Progenitor cell of endocrine pancreas (in vitro differentiated cells): Measurements from ENCODE around the gene PCARE. TPM values are rescaled to one million over a fixed set of nuclear protein-coding genes. Genes with fewer than 3 reads are reported as not detected.

Experiments used
- DNase-seq: peaks from one replicate; pipeline ENCODE4 v3.0.0; 2021; ENCODE audit warnings: low spot score; ENCODE audit not compliant: unreplicated experiment
- H3K27ac Mint-ChIP-seq: 2 replicates; pipeline ENCODE4 v1.8.0; 2021; ENCODE audit warnings: mild to moderate bottlenecking, moderate library complexity, mixed read lengths
- H3K27me3 Mint-ChIP-seq: 2 replicates; pipeline ENCODE4 v1.8.0; 2021; ENCODE audit warnings: mixed read lengths
- H3K36me3 Mint-ChIP-seq: 2 replicates; pipeline ENCODE4 v1.8.0; 2022; ENCODE audit warnings: mixed read lengths; ENCODE audit not compliant: insufficient read depth
- H3K4me1 Mint-ChIP-seq: 2 replicates; pipeline ENCODE4 v1.8.0; 2021; ENCODE audit warnings: low read depth, mixed read lengths
- H3K4me3 Mint-ChIP-seq: 2 replicates; pipeline ENCODE4 v1.8.0; 2021; ENCODE audit warnings: low read depth, mild to moderate bottlenecking, moderate library complexity, mixed read lengths
- H3K9me3 Mint-ChIP-seq: 2 replicates; pipeline ENCODE4 v1.8.0; 2021; ENCODE audit warnings: low read depth, mixed read lengths
- total RNA-seq: library from RNA; stranded (reverse); gene quantifications from 2 replicates; pipeline ENCODE4 v1.2.1, GENCODE V29; 2021
- TF ChIP-seq, protein P1 (sequence below): fragments of 200-600 bp; sonication (generic); IDR thresholded peaks from one replicate; pipeline ENCODE4 v1.5.0; 2021; ENCODE audit warnings: antibody characterized with exemption, mild to moderate bottlenecking; ENCODE audit not compliant: unreplicated experiment

PCARE gene
- total RNA-seq, 1 donor from 2014 or later, result not detected

- H3K27me3 Mint-ChIP-seq, result no peaks in the 10 kb centered on the region
- no peaks in the 10 kb centered on the region for H3K36me3 Mint-ChIP-seq
- TF ChIP-seq, protein P1, sequence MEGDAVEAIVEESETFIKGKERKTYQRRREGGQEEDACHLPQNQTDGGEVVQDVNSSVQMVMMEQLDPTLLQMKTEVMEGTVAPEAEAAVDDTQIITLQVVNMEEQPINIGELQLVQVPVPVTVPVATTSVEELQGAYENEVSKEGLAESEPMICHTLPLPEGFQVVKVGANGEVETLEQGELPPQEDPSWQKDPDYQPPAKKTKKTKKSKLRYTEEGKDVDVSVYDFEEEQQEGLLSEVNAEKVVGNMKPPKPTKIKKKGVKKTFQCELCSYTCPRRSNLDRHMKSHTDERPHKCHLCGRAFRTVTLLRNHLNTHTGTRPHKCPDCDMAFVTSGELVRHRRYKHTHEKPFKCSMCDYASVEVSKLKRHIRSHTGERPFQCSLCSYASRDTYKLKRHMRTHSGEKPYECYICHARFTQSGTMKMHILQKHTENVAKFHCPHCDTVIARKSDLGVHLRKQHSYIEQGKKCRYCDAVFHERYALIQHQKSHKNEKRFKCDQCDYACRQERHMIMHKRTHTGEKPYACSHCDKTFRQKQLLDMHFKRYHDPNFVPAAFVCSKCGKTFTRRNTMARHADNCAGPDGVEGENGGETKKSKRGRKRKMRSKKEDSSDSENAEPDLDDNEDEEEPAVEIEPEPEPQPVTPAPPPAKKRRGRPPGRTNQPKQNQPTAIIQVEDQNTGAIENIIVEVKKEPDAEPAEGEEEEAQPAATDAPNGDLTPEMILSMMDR, result no peak
- no peak for DNase-seq
- H3K4me1 Mint-ChIP-seq, result peaks cover 13% of the 10 kb centered on the region
- no peak overlapping the region for H3K4me3 Mint-ChIP-seq
- H3K9me3 Mint-ChIP-seq, result no peaks in the 10 kb centered on the region
- no peak overlapping the region for H3K27ac Mint-ChIP-seq
Observed at GRCh38 chr2:29046321-29046720, 28.0 kb downstream of the PCARE start.

DNA sequence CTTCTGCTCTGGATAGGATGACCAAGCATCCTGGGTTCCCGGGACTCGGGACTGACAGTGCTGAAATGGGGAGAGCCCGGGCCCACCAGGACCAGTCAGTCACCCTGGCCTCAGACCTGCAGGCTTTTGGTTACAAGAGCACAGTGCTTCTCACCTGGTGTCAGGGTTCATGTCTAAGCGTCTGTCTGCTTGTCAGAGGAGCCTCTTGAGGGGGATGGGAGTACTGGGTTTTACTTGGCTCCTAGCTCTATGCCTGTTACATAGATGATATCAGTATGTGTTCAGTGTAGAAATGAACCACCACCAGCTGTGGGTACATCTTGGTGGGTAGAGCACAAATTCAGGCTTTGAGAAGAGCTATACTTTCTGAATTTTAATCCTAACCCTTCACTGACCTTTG lies 29.9 kb downstream of the PCARE start:
- no peak for DNase-seq
- Mint-ChIP-seq H3K9me3 (no peaks in the 10 kb centered on the region), H3K4me1 (peaks cover 9% of the 10 kb centered on the region), H3K4me3 (no peak overlapping the region), H3K36me3 (no peaks in the 10 kb centered on the region), H3K27me3 (no peaks in the 10 kb centered on the region), H3K27ac (no peak overlapping the region)
- TF ChIP-seq, protein P1, result no peak

GRCh38 chr2:29042561-29043075 lies 31.7 kb downstream of the PCARE start:
- Mint-ChIP-seq H3K9me3 (no peaks in the 10 kb centered on the region), H3K4me1 (peaks cover 9% of the 10 kb centered on the region), H3K4me3 (no peak overlapping the region), H3K27me3 (no peaks in the 10 kb centered on the region), H3K36me3 (no peaks in the 10 kb centered on the region), H3K27ac (no peak overlapping the region)
- TF ChIP-seq, protein P1, result no peak
- DNase-seq, result no peak

GRCh38 chr2:29041161-29041660 lies 33.1 kb downstream of the PCARE start:
- Mint-ChIP-seq H3K4me1 (peaks cover 9% of the 10 kb centered on the region), H3K36me3 (no peaks in the 10 kb centered on the region), H3K4me3 (no peak overlapping the region), H3K27me3 (no peaks in the 10 kb centered on the region), H3K27ac (no peak overlapping the region), H3K9me3 (no peaks in the 10 kb centered on the region)
- TF ChIP-seq, protein P1, result no peak
- no peak for DNase-seq

DNA sequence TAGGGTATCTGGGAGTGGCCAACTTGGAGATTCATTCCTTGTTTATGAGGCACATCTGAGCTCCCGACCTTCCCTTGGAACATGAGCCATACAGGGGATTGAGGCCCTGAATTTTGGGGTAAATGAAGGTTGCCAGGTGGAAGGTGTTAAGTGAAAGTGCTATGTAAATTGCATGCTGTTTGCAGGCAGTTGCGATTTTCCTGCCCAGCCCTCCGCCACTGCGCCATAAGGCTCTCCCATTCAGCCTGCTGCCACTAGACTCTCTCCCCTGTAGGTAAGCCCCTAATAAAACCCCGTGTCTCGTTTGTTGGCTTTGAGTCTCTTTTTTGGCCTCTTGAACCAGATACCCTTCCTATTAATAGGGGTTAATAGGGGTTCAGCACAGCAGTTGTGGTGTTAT lies 33.8 kb downstream of the PCARE start:
- no peaks in the 10 kb centered on the region for H3K9me3 Mint-ChIP-seq
- DNase-seq, result no peak
- H3K27ac Mint-ChIP-seq, result no peak overlapping the region
- H3K36me3 Mint-ChIP-seq, result no peaks in the 10 kb centered on the region
- H3K27me3 Mint-ChIP-seq, result no peaks in the 10 kb centered on the region
- H3K4me3 Mint-ChIP-seq, result no peak overlapping the region
- TF ChIP-seq, protein P1, result no peak
- peaks cover 9% of the 10 kb centered on the region for H3K4me1 Mint-ChIP-seq
